Globus pallidus (tissue), 1 donor: Measurements from ENCODE around the gene SLC29A2.
A peak's percentile ranks its signal among the peaks of the same experiment; 100 is the strongest.
"Not testable (repeated sequence)": the region's sequence is repeated elsewhere in the genome, so short reads cannot be mapped to it uniquely, and the experiment has no call there.

Experiments used
- DNase-seq: peaks from one replicate; pipeline ENCODE4 v3.0.0-alpha.2; 2015; ENCODE audit warnings: low spot score

SLC29A2 gene

DNA sequence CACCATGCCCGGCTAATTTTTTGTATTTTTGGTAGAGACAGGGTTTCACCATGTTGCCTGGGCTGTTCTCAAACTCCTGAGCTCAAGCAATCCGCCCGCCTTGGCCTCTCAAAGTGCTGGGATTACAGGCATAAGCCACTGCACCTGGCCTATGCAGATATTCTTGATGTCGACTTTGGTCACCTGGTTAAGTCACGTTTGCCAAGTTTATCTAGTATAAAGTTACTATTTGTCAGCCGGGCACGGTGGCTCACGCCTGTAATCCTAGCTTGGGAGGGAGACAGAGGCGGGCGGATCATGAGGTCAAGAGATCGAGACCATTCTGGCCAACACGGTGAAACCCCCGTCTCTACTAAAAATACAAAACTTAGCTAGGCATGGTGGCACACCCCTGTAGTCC, 12.8 kb upstream of the SLC29A2 start:
- DNase-seq, result not testable (repeated sequence)

- not testable (repeated sequence) for DNase-seq
Measured at GRCh38 chr11:66380264-66380663, 8.7 kb upstream of the SLC29A2 start.

- not testable (repeated sequence) for DNase-seq
Measured at GRCh38 chr11:66373690-66374287, 2.2 kb upstream of the SLC29A2 start.

- peak; percentile 39 for DNase-seq
Measured at GRCh38 chr11:66373265-66373664, 1.7 kb upstream of the SLC29A2 start.

GRCh38 chr11:66369073-66369894, 2.3 kb downstream of the SLC29A2 start:
- DNase-seq, result no peak

DNA sequence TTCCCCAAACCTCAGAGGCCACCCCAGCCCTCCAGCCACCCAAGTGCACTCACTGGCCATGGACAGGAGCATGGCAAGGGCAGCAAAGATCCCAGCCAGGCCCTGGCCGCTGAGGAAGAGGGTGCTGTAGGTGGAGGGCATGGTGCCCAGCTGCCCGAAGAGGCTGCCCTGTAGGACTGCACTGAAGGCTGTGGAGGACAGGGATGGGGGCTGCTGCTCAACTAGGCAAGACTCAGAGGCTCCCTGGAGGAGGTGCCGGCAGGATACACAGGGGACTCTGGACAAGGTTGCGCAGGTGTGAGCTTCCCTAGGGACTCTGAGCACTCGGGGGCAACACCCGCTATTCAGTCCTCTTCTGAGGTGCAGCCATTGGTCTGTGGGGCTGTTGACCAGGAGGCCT, 3.1 kb downstream of the SLC29A2 start:
- DNase-seq, result no peak

- DNase-seq, result no peak
Measured at GRCh38 chr11:66367561-66368312, 3.8 kb downstream of the SLC29A2 start.

GRCh38 chr11:66366844-66367477, 4.6 kb downstream of the SLC29A2 start:
- no peak for DNase-seq

DNA sequence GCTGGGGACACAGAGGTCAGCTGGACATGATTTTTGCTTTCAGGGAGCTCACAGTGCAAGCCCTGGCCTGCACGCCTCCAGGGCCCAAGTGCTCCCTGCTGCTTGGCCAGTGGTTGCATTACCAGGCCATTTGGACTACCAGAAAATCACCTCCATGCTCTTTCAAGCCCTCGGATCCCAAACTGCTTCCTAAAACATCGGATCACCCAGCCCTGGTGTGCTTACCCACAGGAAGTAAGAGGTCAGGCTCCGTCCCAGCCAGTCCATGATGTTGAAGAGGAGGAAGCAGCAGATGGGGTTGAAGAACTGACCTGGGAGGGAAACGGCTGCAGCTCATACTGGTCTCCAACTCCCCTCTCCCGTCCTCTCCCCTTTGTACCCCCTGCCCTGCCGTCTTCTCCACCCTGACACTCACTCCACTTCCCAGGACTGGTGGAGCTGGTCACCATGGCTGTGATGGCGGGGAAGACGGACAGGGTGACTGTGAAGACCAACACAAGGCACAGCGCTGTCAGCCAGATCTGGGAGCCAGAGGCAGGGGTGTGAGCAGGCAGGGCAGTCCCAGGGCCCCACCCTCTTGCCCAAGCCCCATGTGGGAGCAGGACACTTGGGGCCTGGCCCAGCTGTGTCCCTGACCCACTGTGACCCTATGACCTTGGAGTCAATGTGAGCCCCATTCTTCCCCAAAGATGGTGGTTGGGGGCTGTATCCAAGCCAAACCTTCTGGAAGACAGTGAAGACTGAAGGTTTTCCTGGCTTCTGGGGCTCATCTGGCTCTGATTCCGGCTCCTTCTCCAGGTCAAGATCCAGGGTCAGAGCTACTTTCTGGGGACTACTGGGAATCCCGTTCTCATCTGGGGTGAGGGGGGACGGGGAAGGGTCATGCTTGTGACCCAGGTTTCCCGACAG, 5.6 kb downstream of the SLC29A2 start:
- DNase-seq, result no peak

- no peak for DNase-seq
Measured at GRCh38 chr11:66365166-66365565, 6.4 kb downstream of the SLC29A2 start.

GRCh38 chr11:66363805-66364535, 7.6 kb downstream of the SLC29A2 start:
- DNase-seq, result no peak

DNA sequence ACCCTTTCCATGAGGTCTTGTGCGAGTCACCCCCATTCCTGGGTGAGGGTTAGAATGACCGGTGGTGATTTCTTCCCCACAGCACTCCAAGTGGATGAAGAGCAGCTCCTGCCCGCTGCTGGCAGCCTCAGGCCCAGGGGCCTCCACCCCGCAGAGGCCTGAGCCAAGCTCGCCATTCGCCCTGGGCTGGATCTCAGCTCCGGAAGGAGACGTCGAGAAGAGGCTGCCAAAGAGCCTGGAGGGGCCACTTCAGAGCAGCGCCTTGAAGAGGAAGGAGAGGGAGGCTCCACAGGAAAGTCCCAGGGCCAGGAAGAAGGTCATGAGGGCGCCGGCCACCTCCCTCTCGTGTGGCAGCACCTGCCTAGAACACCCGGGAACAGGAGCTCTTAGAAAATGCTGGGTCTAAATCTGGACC, 8.4 kb downstream of the SLC29A2 start:
- DNase-seq, result no peak

- DNase-seq, result no peak
Measured at GRCh38 chr11:66362481-66363147, 8.9 kb downstream of the SLC29A2 start.

DNA sequence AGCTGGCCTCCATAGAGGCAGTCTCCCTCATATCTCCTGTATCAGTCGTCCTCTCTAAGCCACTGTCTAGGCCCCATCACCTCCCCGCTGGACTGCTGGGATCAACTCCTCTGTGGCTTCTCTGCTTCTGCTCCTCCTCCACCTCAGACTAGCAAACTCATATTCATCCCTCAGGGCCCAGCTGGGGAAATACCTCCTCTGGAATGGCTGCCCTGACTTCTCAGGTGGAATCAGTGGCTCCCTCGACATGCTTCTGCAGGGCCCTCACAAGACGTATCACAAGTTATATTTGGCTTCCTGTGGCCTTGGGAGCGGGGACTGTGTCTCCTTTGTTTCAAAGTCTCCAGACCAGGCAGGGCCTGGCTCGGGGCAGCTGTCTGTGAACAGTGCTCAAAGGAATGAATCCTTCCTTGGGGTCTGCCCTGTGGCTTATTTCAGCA, 10.0 kb downstream of the SLC29A2 start:
- DNase-seq, result no peak

DNA sequence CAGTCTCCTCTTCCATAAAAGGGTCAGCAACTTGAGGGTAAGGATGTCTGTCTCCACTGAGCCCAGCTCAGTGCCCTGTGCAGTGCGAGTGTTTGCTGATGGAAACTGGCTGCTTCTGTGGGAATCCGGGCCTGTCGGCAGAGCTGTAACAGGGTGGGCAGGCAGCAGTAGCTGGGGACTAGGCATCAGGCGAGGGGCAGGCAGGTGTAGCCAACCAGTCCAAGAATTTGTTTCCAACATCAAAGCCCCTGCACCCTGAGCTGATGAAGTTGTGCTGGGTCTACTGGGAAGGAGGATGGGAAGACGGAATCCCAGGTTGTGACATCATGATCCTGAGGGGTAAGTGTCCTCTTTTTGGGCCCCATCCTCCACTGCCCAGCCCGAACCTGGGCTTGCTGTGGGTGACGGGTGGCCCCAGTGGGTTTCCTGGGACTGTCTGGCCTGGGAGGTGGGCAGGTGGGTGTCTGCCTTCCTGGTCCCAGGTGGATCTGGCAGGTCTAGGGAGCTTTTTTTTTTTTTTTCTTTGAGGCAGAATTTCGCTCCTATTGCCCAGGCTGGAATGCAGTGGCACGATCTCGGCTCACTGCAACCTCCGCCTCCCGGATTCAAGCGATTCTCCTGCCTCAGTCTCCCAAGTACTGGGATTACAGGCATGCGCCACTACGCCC, 11.0 kb downstream of the SLC29A2 start:
- no peak for DNase-seq

- DNase-seq, result no peak
Measured at GRCh38 chr11:66359662-66360087, 11.9 kb downstream of the SLC29A2 start.

- DNase-seq, result not testable (repeated sequence)
Measured at GRCh38 chr11:66350560-66351235, 20.9 kb downstream of the SLC29A2 start.

GRCh38 chr11:66349084-66349386, 22.5 kb downstream of the SLC29A2 start:
- no peak for DNase-seq
